K562 (cell line): ENCODE data around the gene CHD1L. TPM values are rescaled to one million over a fixed set of nuclear protein-coding genes. Genes with fewer than 3 reads are reported as not detected.

Experiments used
- EGR1 ChIP-seq: fragments of 450-650 bp; conservative IDR thresholded peaks from 2 replicates; pipeline ENCODE4 v1.6.1; 2017; ENCODE audit warnings: mild to moderate bottlenecking
- TEAD2 ChIP-seq: fragments of 450-650 bp; IDR thresholded peaks from 2 replicates; pipeline ENCODE4 v1.6.1; 2016; ENCODE audit warnings: missing genetic modification characterization, control low read depth, missing compliant biosample characterization
- ZBTB7A ChIP-seq: IDR thresholded peaks from 2 replicates; pipeline ENCODE4 v1.6.1; 2011; ENCODE audit warnings: low read depth, mild to moderate bottlenecking, low read length, moderate library complexity, borderline replicate concordance; ENCODE audit not compliant: control insufficient read depth
- ZNF740 ChIP-seq, 3 experiments: fragments of 200-800 bp in 1 of 3; sonication (Bioruptor generic) in 1 of 3; sonication (generic) in 1 of 3; formaldehyde crosslinking in 1 of 3; IDR thresholded peaks; 2 replicates each; pipeline versions ENCODE4 v1.6.1 to v1.8.0; 2016 to 2022; ENCODE audit warnings: mild to moderate bottlenecking in 2 of 3, missing compliant biosample characterization in 2 of 3, missing genetic modification characterization in 2 of 3, missing genetic modification reagents in 1 of 3
- polyA plus RNA-seq, 8 experiments: library from polyadenylated mRNA; depleted of rRNA in 4 of 8; stranded (reverse) in 5 of 8; unstranded in 3 of 8; fragments of >200 nt; fragmentation: Nextera tagmentation in 2 of 8; fragmentation: Illumina TruSeq in 1 of 8; extraction: Ambion mirVana in 2 of 8; extraction: Trizol in 1 of 8; gene quantifications; 2 replicates each; pipeline versions ENCODE4 v1.2.1 to v1.2.3, GENCODE V29; 2011 to 2014; ENCODE audit warnings: inconsistent platforms in 1 of 8, missing spikeins in 1 of 8
- total RNA-seq, 7 experiments: library from RNA; depleted of rRNA in 6 of 7; stranded (reverse); fragments of >200 nt in 6 of 7; fragmentation: Illumina TruSeq in 2 of 7; extraction: Trizol in 2 of 7; gene quantifications; 2 replicates each; pipeline versions ENCODE4 v1.2.1 to v1.2.3, GENCODE V29; 2011 to 2021; ENCODE audit warnings: low replicate concordance in 1 of 7
- TF ChIP-seq, protein P1 (sequence below): fragments of 450-650 bp; IDR thresholded peaks from 2 replicates; pipeline ENCODE4 v1.6.1; 2016; ENCODE audit warnings: mild to moderate bottlenecking, moderate library complexity
- TF ChIP-seq, protein P2 (sequence below): fragments of 200-800 bp; sonication (Bioruptor generic); IDR thresholded peaks from 2 replicates; pipeline ENCODE4 v1.6.1; 2016; ENCODE audit warnings: missing genetic modification characterization, missing compliant biosample characterization

The CHD1L gene
- total and polyA plus RNA-seq, 9 of the 15 experiments (the other 6 are each of a cell fraction or from before 2014, with no cell fraction given), result 25.0 to 93.3 (median 59.1) TPM

DNA sequence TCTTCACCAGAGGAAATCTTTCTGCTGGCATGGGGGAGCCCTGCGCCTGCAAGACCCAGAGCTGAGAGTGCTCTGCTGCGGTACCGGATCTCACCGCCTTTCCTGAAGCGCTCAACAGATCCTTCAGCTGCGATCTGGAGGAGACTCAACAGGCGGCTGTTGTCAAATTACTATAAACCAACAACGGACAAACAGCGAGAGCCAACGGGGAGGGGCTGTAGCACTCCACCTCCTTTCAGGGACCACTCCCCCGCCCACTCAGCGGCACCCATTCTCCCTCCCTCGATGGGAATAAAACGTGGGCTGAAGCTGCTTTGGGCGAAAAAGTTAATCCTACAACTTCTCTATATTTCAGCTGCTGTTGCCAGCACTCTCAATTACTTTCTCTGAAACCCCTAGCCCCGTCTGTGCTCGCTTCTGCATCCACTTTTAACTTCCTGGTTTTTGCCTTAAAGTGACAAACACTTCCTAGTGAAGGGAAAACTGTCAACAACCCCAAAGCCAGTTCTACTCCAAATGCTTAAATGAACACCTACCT lies 17.2 kb upstream of the CHD1L start, which contains the start of gene FMO5 (continued):
- TF ChIP-seq, protein P1, sequence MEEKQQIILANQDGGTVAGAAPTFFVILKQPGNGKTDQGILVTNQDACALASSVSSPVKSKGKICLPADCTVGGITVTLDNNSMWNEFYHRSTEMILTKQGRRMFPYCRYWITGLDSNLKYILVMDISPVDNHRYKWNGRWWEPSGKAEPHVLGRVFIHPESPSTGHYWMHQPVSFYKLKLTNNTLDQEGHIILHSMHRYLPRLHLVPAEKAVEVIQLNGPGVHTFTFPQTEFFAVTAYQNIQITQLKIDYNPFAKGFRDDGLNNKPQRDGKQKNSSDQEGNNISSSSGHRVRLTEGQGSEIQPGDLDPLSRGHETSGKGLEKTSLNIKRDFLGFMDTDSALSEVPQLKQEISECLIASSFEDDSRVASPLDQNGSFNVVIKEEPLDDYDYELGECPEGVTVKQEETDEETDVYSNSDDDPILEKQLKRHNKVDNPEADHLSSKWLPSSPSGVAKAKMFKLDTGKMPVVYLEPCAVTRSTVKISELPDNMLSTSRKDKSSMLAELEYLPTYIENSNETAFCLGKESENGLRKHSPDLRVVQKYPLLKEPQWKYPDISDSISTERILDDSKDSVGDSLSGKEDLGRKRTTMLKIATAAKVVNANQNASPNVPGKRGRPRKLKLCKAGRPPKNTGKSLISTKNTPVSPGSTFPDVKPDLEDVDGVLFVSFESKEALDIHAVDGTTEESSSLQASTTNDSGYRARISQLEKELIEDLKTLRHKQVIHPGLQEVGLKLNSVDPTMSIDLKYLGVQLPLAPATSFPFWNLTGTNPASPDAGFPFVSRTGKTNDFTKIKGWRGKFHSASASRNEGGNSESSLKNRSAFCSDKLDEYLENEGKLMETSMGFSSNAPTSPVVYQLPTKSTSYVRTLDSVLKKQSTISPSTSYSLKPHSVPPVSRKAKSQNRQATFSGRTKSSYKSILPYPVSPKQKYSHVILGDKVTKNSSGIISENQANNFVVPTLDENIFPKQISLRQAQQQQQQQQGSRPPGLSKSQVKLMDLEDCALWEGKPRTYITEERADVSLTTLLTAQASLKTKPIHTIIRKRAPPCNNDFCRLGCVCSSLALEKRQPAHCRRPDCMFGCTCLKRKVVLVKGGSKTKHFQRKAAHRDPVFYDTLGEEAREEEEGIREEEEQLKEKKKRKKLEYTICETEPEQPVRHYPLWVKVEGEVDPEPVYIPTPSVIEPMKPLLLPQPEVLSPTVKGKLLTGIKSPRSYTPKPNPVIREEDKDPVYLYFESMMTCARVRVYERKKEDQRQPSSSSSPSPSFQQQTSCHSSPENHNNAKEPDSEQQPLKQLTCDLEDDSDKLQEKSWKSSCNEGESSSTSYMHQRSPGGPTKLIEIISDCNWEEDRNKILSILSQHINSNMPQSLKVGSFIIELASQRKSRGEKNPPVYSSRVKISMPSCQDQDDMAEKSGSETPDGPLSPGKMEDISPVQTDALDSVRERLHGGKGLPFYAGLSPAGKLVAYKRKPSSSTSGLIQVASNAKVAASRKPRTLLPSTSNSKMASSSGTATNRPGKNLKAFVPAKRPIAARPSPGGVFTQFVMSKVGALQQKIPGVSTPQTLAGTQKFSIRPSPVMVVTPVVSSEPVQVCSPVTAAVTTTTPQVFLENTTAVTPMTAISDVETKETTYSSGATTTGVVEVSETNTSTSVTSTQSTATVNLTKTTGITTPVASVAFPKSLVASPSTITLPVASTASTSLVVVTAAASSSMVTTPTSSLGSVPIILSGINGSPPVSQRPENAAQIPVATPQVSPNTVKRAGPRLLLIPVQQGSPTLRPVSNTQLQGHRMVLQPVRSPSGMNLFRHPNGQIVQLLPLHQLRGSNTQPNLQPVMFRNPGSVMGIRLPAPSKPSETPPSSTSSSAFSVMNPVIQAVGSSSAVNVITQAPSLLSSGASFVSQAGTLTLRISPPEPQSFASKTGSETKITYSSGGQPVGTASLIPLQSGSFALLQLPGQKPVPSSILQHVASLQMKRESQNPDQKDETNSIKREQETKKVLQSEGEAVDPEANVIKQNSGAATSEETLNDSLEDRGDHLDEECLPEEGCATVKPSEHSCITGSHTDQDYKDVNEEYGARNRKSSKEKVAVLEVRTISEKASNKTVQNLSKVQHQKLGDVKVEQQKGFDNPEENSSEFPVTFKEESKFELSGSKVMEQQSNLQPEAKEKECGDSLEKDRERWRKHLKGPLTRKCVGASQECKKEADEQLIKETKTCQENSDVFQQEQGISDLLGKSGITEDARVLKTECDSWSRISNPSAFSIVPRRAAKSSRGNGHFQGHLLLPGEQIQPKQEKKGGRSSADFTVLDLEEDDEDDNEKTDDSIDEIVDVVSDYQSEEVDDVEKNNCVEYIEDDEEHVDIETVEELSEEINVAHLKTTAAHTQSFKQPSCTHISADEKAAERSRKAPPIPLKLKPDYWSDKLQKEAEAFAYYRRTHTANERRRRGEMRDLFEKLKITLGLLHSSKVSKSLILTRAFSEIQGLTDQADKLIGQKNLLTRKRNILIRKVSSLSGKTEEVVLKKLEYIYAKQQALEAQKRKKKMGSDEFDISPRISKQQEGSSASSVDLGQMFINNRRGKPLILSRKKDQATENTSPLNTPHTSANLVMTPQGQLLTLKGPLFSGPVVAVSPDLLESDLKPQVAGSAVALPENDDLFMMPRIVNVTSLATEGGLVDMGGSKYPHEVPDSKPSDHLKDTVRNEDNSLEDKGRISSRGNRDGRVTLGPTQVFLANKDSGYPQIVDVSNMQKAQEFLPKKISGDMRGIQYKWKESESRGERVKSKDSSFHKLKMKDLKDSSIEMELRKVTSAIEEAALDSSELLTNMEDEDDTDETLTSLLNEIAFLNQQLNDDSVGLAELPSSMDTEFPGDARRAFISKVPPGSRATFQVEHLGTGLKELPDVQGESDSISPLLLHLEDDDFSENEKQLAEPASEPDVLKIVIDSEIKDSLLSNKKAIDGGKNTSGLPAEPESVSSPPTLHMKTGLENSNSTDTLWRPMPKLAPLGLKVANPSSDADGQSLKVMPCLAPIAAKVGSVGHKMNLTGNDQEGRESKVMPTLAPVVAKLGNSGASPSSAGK, result 0 out of 2 replicates have a peak, but pooled peaks have one; percentile 17
- no peak for TF ChIP-seq ZNF740 (CRISPR knock-in tag; IDR thresholded peaks at IDR 0.05)
- 0 out of 4 replicates have a peak, but pooled peaks of 1 of the 2 experiments have one; percentile 22 for TF ChIP-seq ZNF740 (tag; IDR thresholded peaks at IDR 0.05)
- peak; percentile 74 for TF ChIP-seq EGR1
- TF ChIP-seq, protein P2, sequence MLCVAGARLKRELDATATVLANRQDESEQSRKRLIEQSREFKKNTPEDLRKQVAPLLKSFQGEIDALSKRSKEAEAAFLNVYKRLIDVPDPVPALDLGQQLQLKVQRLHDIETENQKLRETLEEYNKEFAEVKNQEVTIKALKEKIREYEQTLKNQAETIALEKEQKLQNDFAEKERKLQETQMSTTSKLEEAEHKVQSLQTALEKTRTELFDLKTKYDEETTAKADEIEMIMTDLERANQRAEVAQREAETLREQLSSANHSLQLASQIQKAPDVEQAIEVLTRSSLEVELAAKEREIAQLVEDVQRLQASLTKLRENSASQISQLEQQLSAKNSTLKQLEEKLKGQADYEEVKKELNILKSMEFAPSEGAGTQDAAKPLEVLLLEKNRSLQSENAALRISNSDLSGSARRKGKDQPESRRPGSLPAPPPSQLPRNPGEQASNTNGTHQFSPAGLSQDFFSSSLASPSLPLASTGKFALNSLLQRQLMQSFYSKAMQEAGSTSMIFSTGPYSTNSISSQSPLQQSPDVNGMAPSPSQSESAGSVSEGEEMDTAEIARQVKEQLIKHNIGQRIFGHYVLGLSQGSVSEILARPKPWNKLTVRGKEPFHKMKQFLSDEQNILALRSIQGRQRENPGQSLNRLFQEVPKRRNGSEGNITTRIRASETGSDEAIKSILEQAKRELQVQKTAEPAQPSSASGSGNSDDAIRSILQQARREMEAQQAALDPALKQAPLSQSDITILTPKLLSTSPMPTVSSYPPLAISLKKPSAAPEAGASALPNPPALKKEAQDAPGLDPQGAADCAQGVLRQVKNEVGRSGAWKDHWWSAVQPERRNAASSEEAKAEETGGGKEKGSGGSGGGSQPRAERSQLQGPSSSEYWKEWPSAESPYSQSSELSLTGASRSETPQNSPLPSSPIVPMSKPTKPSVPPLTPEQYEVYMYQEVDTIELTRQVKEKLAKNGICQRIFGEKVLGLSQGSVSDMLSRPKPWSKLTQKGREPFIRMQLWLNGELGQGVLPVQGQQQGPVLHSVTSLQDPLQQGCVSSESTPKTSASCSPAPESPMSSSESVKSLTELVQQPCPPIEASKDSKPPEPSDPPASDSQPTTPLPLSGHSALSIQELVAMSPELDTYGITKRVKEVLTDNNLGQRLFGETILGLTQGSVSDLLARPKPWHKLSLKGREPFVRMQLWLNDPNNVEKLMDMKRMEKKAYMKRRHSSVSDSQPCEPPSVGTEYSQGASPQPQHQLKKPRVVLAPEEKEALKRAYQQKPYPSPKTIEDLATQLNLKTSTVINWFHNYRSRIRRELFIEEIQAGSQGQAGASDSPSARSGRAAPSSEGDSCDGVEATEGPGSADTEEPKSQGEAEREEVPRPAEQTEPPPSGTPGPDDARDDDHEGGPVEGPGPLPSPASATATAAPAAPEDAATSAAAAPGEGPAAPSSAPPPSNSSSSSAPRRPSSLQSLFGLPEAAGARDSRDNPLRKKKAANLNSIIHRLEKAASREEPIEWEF, result no peak
- TF ChIP-seq ZBTB7A, result peak; percentile 46; the same call in 1 of the 2 replicates
- TF ChIP-seq TEAD2 (tag), result no peak
